Measurements from ENCODE around the gene CBY1.
A peak's percentile ranks its signal among the peaks of the same experiment; 100 is the strongest.
"Not testable (repeated sequence)": the region's sequence is repeated elsewhere in the genome, so short reads cannot be mapped to it uniquely, and the experiment has no call there.

CBY1 gene

DNA sequence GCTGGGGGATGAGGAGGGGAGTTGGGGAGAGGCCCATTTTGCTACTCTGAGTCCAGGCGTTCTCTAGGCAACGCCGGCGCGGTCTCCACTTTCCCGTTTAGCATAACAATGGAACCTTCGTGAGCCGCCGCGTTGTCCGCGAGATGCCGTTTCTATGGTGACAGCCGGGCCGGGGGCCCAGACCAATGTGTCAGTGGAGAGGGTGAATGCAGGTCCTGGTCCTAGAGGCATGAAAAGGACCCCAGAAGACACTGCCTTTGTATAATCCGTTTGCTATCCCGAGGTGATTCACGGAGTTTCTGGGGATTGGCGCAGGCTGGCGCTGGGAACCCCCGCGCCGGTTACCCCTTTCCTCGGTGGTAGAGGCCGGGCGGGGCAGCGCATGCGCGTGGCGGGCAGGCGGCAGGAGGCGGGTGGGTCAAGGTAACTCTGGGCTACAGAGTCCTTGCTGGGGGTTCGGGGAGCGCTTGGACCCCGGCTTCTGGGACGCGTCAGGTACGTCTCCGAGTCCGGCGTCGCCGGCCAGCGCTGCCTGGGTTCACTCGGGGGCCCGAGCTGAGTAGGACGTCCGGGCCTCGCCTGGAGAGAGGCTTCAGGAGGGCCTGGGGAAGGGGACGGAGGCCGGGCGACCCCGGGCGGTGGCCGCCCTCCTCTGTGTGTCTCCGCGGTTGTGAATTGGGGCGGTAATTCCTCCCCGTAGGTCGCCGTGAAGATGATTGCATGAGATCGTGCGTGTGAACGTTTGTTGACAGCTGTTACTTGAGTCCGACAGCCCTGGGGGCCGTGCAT, at the start of gene CBY1, which contains the start of gene FAM227A:
Gene CBY1, plus strand, starts transcription at position 383 of the 789 bp plus-strand sequence. CDS start 11,417 bp downstream, outside the sequence.
Gene FAM227A, minus strand, starts transcription at position 137 of the 789 bp plus-strand sequence. CDS start 6,224 bp downstream, outside the sequence.
- DNase-seq (ENCODE audit: low read depth in 2 of 2, low spot score in 1 of 2) = peak; percentile 58 to 79

DNA sequence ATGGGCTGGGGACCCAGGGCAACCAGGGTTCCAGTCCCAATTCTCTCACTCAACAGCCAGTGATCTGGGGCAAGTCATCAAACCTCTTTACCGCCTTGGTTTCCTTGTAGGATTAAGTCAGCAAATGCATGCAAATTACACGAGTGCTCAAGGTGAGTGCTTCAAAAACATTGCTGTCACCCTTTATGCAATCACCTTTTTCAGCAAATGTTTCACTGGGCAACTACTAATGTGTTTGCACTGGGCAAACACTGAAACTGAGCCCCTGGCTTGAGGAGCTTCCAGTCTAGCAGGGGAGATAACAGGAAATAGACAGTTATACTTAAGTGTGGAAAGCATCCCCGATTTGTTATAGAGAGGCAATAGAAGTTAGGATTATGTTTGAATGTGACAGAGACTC, 48.8 kb upstream of the CBY1 start:
- no peak for DNase-seq (ENCODE audit: low read depth in 2 of 2, low spot score in 1 of 2)

DNA sequence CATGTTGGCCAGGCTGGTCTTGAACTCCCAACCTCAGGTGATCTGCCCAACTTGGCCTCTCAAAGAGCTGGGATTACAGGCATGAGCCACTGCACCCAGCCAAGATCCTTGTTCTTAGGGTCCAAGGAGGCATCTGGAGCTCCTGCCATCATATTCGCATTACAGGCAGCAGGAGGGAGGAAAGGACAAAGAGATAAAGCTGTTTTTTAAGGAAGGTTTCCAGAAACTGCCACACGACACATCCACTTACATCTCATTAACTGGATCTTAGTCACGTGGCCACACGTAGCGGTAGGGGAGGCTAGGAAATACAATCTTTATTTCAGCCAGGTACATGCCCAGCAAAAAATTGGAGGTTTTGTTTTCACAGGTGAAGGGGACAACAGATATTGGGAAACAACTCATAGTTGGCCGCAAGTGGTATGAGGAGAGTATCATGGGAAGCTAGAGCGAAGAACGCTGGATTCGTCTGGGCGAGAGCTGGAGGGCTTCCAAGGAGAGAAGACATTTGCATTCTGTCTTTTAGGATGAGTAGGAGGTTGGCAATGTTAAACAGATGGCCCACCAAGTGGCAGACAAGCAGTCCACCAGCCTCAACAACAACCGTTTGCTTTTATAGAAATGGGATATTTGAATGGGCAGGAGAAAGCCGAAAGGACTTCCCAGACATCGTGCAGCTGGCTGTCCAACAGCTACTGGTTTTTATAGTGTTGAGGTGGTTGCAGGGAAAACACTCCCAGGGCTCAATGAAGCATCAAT, 47.3 kb upstream of the CBY1 start:
- DNase-seq (ENCODE audit: low read depth in 2 of 2, low spot score in 1 of 2) = no peak

DNA sequence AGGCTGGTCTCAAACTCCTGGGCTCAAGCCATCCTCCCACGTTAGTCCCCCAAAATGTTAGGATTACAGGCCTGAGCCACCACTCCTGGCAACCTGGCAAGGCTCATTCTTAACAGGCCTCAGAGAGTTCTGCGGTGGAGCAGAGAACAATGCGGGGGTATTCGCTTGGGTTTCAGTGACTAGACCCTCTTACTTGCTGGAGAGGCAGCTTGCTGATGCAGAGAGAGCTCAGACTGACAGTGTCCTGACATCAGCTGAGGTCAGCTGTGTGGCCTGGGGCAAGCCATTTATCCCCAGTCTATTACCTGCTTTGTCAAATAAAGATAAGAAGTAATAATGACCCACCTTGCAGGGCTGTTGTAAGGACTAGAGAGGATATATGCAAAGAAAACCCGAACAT, 46.2 kb upstream of the CBY1 start:
- no peak for DNase-seq (ENCODE audit: low read depth in 2 of 2, low spot score in 1 of 2)

- no peak for DNase-seq (ENCODE audit: low read depth in 2 of 2, low spot score in 1 of 2)
Observed at GRCh38 chr22:38611559-38611958, 44.9 kb upstream of the CBY1 start.

DNA sequence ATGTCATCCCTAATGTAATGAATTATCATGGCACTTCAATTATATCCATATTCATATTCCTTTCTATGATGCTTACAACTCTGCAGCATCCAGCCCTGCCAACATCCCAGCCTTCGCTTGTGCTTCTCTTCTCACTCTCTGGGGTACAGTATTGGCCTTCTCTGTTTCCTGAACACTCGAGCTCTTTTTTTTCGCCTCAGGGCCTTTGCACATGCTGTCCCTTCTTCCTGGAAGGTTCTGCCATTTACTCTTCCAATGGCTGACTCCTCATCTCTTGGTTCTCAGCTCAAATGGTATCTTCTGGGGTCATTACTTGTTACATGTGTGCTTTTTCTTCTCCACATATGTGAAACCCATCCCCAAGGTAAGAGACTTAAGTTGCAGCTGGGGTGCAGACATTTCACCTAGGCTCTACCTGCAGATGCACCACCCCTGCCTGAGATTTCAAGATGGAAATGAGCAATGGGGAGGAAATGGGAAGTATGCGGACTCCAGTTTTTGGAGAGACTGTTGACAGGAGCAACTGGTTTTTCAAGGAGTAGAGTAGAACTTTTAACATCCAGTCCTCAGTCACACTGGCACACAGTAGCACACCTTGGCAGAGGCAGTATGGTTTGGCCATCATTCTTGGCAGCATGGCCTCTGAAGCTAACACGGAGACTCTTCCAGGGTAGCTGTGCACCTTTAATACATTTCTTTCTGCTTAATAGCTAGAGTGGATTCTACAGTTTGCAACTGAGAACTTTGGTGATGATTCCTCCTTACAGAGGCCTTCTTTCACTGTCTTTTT, 44.0 kb upstream of the CBY1 start:
- DNase-seq (ENCODE audit: low read depth in 2 of 2, low spot score in 1 of 2) = no peak

- no peak for DNase-seq (ENCODE audit: low read depth in 2 of 2, low spot score in 1 of 2)
Observed at GRCh38 chr22:38613588-38613987, 42.9 kb upstream of the CBY1 start.

GRCh38 chr22:38614332-38615063, 41.9 kb upstream of the CBY1 start:
- DNase-seq (ENCODE audit: low read depth in 2 of 2, low spot score in 1 of 2) = no peak

- not testable (repeated sequence) for DNase-seq (ENCODE audit: low read depth in 2 of 2, low spot score in 1 of 2)
Observed at GRCh38 chr22:38615064-38615405, 41.4 kb upstream of the CBY1 start.

DNA sequence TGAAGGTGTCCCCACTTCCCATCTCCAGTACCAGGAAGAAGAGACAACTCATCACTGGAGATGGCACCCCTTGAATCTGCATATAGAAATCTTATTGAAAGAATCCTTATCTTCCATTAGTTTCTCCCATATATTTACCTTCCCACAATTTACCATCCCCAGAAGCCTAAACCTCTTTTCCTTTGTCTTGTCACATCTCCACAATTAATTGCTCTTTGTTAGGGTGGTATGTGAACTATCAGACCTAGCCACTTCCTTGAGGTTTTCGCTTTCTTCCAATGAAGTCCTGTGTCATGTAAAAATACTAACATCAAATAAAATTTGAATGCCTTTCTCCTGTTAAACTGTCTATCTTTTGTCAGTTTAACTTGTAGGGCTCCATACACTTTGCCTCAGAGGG, 38.2 kb upstream of the CBY1 start:
- no peak for DNase-seq (ENCODE audit: low read depth in 2 of 2, low spot score in 1 of 2)

- no peak for DNase-seq (ENCODE audit: low read depth in 2 of 2, low spot score in 1 of 2)
Observed at GRCh38 chr22:38618682-38619081, 37.8 kb upstream of the CBY1 start.

- no peak for DNase-seq (ENCODE audit: low read depth in 2 of 2, low spot score in 1 of 2)
Observed at GRCh38 chr22:38623351-38623750, 33.1 kb upstream of the CBY1 start.

GRCh38 chr22:38628444-38628843, 28.0 kb upstream of the CBY1 start:
- no peak for DNase-seq (ENCODE audit: low read depth in 2 of 2, low spot score in 1 of 2)

DNA sequence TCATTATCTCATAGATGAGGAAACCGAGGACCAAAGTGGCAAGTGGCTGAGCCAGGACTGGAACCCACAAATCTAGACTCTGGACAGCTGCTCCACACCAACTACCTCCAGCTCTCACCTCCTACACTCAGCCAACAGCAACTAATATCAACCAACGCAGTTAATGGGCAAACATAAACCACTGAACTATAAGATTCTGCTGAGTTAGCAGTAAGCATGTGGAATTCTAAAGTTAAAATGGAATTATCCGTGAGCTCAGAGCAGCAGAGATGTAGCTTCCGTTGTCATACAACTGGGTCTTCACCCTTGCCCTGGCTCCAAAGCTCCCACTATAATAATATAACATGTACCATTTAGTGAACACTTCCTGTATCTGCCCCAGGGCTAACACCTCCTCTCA, 27.3 kb upstream of the CBY1 start:
- DNase-seq (ENCODE audit: low read depth in 2 of 2, low spot score in 1 of 2) = no peak

DNA sequence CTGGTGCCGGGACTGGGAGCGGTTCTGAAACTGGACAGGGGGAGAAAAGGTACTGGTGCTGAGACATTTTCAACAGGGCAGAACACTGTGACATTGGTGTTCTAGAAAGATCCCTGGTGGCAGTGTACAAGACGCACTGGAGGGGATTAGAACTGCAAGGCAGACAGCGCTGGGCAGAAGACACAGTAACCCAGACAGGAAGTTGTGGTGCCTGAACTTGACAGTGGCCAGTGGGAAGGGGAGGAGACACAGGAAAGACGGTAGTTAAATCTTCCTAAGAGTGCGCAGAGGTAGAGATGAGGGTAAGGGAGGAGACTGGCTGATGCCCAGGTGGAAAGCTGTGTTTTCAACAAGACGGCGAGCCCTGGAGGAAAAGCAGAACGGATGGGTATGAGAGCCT, 24.7 kb upstream of the CBY1 start:
- no peak for DNase-seq (ENCODE audit: low read depth in 2 of 2, low spot score in 1 of 2)

- DNase-seq (ENCODE audit: low read depth in 2 of 2, low spot score in 1 of 2) = no peak
Observed at GRCh38 chr22:38632528-38632927, 23.9 kb upstream of the CBY1 start.

DNA sequence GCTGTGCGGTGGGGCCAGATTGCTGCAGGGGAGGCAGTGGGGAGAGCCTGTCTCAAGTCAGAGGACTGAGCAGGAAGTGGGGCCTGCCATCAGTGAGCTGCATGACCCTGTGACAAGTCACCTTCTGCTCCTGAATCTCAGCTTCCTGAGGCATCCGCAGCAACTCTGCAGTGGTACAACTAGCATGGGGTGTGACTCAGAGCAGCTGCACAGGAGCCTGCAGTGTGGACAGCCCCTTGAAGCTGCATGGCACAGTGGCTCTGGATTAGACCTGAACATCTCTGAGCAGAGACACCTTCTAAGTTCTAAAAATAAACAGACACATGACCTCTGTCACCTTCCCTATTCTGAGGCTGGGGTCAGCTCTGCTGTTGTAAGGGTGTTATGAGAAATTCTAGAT, 18.2 kb upstream of the CBY1 start:
- no peak for DNase-seq (ENCODE audit: low read depth in 2 of 2, low spot score in 1 of 2)

- DNase-seq (ENCODE audit: low read depth in 2 of 2, low spot score in 1 of 2) = no peak
Observed at GRCh38 chr22:38638728-38639127, 17.7 kb upstream of the CBY1 start.

DNA sequence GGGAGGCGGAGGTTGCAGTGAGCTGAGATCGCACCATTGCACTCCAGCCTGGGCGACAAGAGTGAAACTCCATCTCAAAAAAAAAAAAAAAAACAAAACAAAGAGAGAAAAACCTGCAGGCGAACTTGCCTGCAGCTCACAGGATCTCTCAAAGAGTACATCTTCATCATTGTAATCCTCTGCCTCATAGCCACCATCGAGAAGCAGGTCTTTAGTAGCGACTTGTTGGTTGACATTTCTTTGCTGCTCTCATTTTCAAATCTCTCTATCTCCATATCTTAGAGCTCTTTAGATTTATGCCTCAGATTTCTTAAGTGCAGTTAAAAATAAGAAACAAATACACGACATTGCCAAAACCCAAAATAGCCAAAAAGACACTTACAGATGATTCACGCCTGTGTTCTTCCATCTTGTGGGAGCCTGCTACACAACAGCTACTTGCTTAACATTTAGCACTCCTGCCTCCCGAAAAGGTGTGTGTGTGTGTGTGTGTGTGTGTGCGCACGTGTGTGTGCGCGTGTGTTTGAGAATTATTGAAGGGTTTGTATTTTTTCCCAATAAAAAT, 14.9 kb upstream of the CBY1 start:
- DNase-seq (ENCODE audit: low read depth in 2 of 2, low spot score in 1 of 2) = no peak

DNA sequence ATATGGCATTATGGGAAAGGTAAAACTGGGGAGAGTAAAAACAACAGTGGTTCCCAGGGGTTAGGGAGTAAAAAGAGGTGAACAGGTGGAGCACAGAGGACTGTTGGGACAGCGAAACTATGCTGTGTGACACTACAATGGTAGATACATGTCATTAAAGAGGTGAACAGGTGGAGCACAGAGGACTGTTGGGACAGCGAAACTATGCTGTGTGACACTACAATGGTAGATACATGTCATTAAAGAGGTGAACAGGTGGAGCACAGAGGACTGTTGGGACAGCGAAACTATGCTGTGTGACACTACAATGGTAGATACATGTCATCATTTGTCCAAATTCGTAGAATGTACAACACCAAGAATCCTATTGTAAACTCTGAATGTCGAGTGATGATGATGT, 12.2 kb upstream of the CBY1 start:
- not testable (repeated sequence) for DNase-seq (ENCODE audit: low read depth in 2 of 2, low spot score in 1 of 2)

- no peak for DNase-seq (ENCODE audit: low read depth in 2 of 2, low spot score in 1 of 2)
Observed at GRCh38 chr22:38645430-38645829, 11.0 kb upstream of the CBY1 start.
